ENCODE data around the gene HGFAC.

HGFAC gene

GRCh38 chr4:3476936-3477749 lies 35.4 kb downstream of the HGFAC start:
- DNase-seq, result no peak

GRCh38 chr4:3477750-3478430 lies 36.1 kb downstream of the HGFAC start:
- DNase-seq, result no peak

GRCh38 chr4:3478446-3479357 lies 36.9 kb downstream of the HGFAC start:
- DNase-seq, result no peak

- DNase-seq, result no peak
Measured at GRCh38 chr4:3479358-3480101, 37.8 kb downstream of the HGFAC start.

- DNase-seq, result peak; percentile 50
Measured at GRCh38 chr4:3480528-3481112, 38.9 kb downstream of the HGFAC start.

GRCh38 chr4:3481113-3481531 lies 39.4 kb downstream of the HGFAC start:
- DNase-seq, result no peak

- no peak for DNase-seq
Measured at GRCh38 chr4:3481783-3482393, 40.1 kb downstream of the HGFAC start.

- DNase-seq, result no peak
Measured at GRCh38 chr4:3482707-3483106, 40.9 kb downstream of the HGFAC start.

- no peak for DNase-seq
Measured at GRCh38 chr4:3483471-3483921, 41.7 kb downstream of the HGFAC start.

GRCh38 chr4:3484057-3484973 lies 42.5 kb downstream of the HGFAC start:
- no peak for DNase-seq

GRCh38 chr4:3485011-3485791 lies 43.4 kb downstream of the HGFAC start:
- DNase-seq, result no peak

GRCh38 chr4:3485886-3486540 lies 44.2 kb downstream of the HGFAC start:
- DNase-seq, result no peak

GRCh38 chr4:3486541-3487540 lies 45.1 kb downstream of the HGFAC start:
- DNase-seq, result no peak

- no peak for DNase-seq
Measured at GRCh38 chr4:3487861-3488260, 46.1 kb downstream of the HGFAC start.

GRCh38 chr4:3488820-3489219 lies 47.1 kb downstream of the HGFAC start:
- no peak for DNase-seq

- DNase-seq, result no peak
Measured at GRCh38 chr4:3489451-3489962, 47.7 kb downstream of the HGFAC start.

- DNase-seq, result no peak
Measured at GRCh38 chr4:3491681-3492405, 50.1 kb downstream of the HGFAC start.

Data from CD4-positive, alpha-beta T cell treated with Interleukin-4 for 4 hours (primary cell).